Skeletal muscle tissue (tissue), 4 donors: ENCODE results near the gene PEX1. TPM values are rescaled to one million over a fixed set of nuclear protein-coding genes. Genes with fewer than 3 reads are reported as not detected.
"Not testable (repeated sequence)": the region's sequence is repeated elsewhere in the genome, so short reads cannot be mapped to it uniquely, and the experiment has no call there.

Source experiments
- H3K27ac ChIP-seq: one replicate; pipeline ENCODE4 v1.7.0; 2013; ENCODE audit warnings: mild to moderate bottlenecking, low read depth, low read length, inconsistent platforms
- H3K27me3 ChIP-seq, 3 donors: one replicate each; pipeline ENCODE4 v1.7.0; 2013; ENCODE audit warnings: low read length in 3 of 3; ENCODE audit not compliant: control insufficient read depth in 3 of 3, insufficient read depth in 3 of 3
- H3K36me3 ChIP-seq, 3 donors: one replicate each; pipeline ENCODE4 v1.7.0; 2013; ENCODE audit warnings: low read length in 3 of 3; ENCODE audit not compliant: control insufficient read depth in 3 of 3, insufficient read depth in 3 of 3
- H3K4me1 ChIP-seq, 3 donors: one replicate each; pipeline ENCODE4 v1.7.0; 2013; ENCODE audit warnings: low read length in 3 of 3, mild to moderate bottlenecking in 3 of 3; ENCODE audit not compliant: control insufficient read depth in 3 of 3, insufficient read depth in 3 of 3
- H3K4me3 ChIP-seq, 3 donors: one replicate each; pipeline ENCODE4 v1.7.0; 2013; ENCODE audit warnings: low read length in 3 of 3
- H3K9ac ChIP-seq, 3 donors: one replicate each; pipeline ENCODE4 v1.7.0; 2013; ENCODE audit warnings: low read length in 3 of 3, mild to moderate bottlenecking in 3 of 3, moderate library complexity in 2 of 3, low read depth in 1 of 3
- H3K9me3 ChIP-seq, 3 donors: one replicate each; pipeline ENCODE4 v1.7.0; 2013; ENCODE audit warnings: low read length in 3 of 3; ENCODE audit not compliant: control insufficient read depth in 3 of 3
- total RNA-seq: library from RNA; depleted of rRNA; stranded (reverse); fragments of >200 nt; gene quantifications from one replicate; pipeline ENCODE4 v1.2.3, GENCODE V29; 2014
- donor health status: Osteomylitis.

Gene PEX1
- total RNA-seq, 1 donor from 2014 or later, result 48.5 TPM

GRCh38 chr7:92546856-92547497 is 18.7 kb upstream of the PEX1 start:
- Histone ChIP-seq H3K36me3 (no peaks in the 10 kb centered on the region), H3K4me1 (no peaks in the 10 kb centered on the region), H3K4me3 (no peak overlapping the region), H3K9ac (no peak overlapping the region), H3K9me3 (no peaks in the 10 kb centered on the region), H3K27ac (no peak overlapping the region), H3K27me3 (peaks cover 0 to 2% (median 0%) of the 10 kb centered on the region in 3 donors)

GRCh38 chr7:92545116-92545515 is 16.8 kb upstream of the PEX1 start:
- not testable (repeated sequence) for H3K4me1 ChIP-seq, H3K9me3 ChIP-seq, H3K27me3 ChIP-seq, H3K9ac ChIP-seq, H3K36me3 ChIP-seq, H3K4me3 ChIP-seq, H3K27ac ChIP-seq

GRCh38 chr7:92543542-92543941 is 15.2 kb upstream of the PEX1 start:
- not testable (repeated sequence) for H3K9me3 ChIP-seq, H3K4me3 ChIP-seq, H3K4me1 ChIP-seq, H3K27ac ChIP-seq, H3K9ac ChIP-seq, H3K27me3 ChIP-seq, H3K36me3 ChIP-seq

- peaks cover 0 to 6% (median 0%) of the 10 kb centered on the region in 3 donors for H3K4me1 ChIP-seq
Measured at GRCh38 chr7:92534572-92534971, 6.3 kb upstream of the PEX1 start.

GRCh38 chr7:92528958-92529264 is 591 bp upstream of the PEX1 start:
- Histone ChIP-seq H3K4me1 (peaks cover 5 to 16% (median 13%) of the 10 kb centered on the region in 3 donors), H3K27me3 (no peaks in the 10 kb centered on the region), H3K9ac (peak overlapping the region; percentile 86 to 91 (median 87)), H3K36me3 (peaks cover 14 to 34% (median 26%) of the 10 kb centered on the region in 3 donors), H3K4me3 (peak overlapping the region; percentile 100), H3K9me3 (no peaks in the 10 kb centered on the region), H3K27ac (peak overlapping the region; percentile 88)

More at GRCh38 chr7:92534572-92534971, 6.3 kb upstream of the PEX1 start:
- Histone ChIP-seq H3K4me3 (no peak overlapping the region), H3K9ac (no peak overlapping the region), H3K27ac (no peak overlapping the region), H3K9me3 (no peaks in the 10 kb centered on the region), H3K36me3 (peaks cover 32 to 69% (median 67%) of the 10 kb centered on the region in 3 donors), H3K27me3 (no peaks in the 10 kb centered on the region)

GRCh38 chr7:92527300-92528187 is 776 bp downstream of the PEX1 start:
- peaks cover 5 to 16% (median 13%) of the 10 kb centered on the region in 3 donors for H3K4me1 ChIP-seq

GRCh38 chr7:92523110-92523509 is 5.2 kb downstream of the PEX1 start:
- Histone ChIP-seq H3K27ac (no peak overlapping the region), H3K4me3 (no peak overlapping the region), H3K36me3 (peaks cover 0 to 8% (median 0%) of the 10 kb centered on the region in 3 donors), H3K4me1 (peaks cover 5 to 8% (median 8%) of the 10 kb centered on the region in 3 donors), H3K9ac (no peak overlapping the region), H3K9me3 (no peaks in the 10 kb centered on the region), H3K27me3 (no peaks in the 10 kb centered on the region)

More at GRCh38 chr7:92527300-92528187, 776 bp downstream of the PEX1 start:
- H3K36me3 ChIP-seq, result peaks cover 6 to 20% (median 13%) of the 10 kb centered on the region in 3 donors
- H3K9me3 ChIP-seq, result no peaks in the 10 kb centered on the region
- H3K27me3 ChIP-seq, result no peaks in the 10 kb centered on the region
- peak overlapping the region; percentile 80 to 86 (median 81) for H3K9ac ChIP-seq
- peak overlapping the region; percentile 88 for H3K27ac ChIP-seq
- peak overlapping the region; percentile 82 to 100 (median 86) for H3K4me3 ChIP-seq

- Histone ChIP-seq H3K9ac (no peak overlapping the region), H3K27me3 (no peaks in the 10 kb centered on the region), H3K4me1 (no peaks in the 10 kb centered on the region), H3K4me3 (no peak overlapping the region), H3K36me3 (peaks cover 8 to 28% (median 17%) of the 10 kb centered on the region in 3 donors), H3K27ac (no peak overlapping the region), H3K9me3 (no peaks in the 10 kb centered on the region)
Measured at GRCh38 chr7:92520024-92520423, 8.3 kb downstream of the PEX1 start.

- Histone ChIP-seq H3K27ac (no peak overlapping the region), H3K27me3 (no peaks in the 10 kb centered on the region), H3K36me3 (peaks cover 8 to 32% (median 24%) of the 10 kb centered on the region in 3 donors), H3K9me3 (no peaks in the 10 kb centered on the region), H3K4me3 (no peak overlapping the region), H3K4me1 (no peaks in the 10 kb centered on the region), H3K9ac (no peak overlapping the region)
Measured at GRCh38 chr7:92517631-92518030, 10.7 kb downstream of the PEX1 start.
